HFFc6 (cell line): ENCODE results near the gene FAM53A. TPM values are rescaled to one million over a fixed set of nuclear protein-coding genes. Genes with fewer than 3 reads are reported as not detected.

Source experiments
- DNase-seq: peaks from one replicate; pipeline ENCODE4 v3.0.0-alpha.2; 2018
- H3K27ac Mint-ChIP-seq: 2 replicates; pipeline ENCODE4 v1.8.0; 2020; ENCODE audit warnings: mild to moderate bottlenecking, mixed read lengths
- H3K27me3 Mint-ChIP-seq: 2 replicates; pipeline ENCODE4 v1.8.0; 2021; ENCODE audit warnings: mild to moderate bottlenecking, moderate library complexity, mixed read lengths; ENCODE audit not compliant: insufficient read depth
- H3K36me3 Mint-ChIP-seq: 2 replicates; pipeline ENCODE4 v1.8.0; 2021; ENCODE audit warnings: low read depth, mixed read lengths
- H3K4me1 Mint-ChIP-seq: 2 replicates; pipeline ENCODE4 v1.8.0; 2020; ENCODE audit warnings: low read depth, mixed read lengths
- H3K4me3 Mint-ChIP-seq: 2 replicates; pipeline ENCODE4 v1.8.0; 2020; ENCODE audit warnings: mild to moderate bottlenecking, moderate library complexity, mixed read lengths
- H3K9me3 Mint-ChIP-seq: 2 replicates; pipeline ENCODE4 v1.8.0; 2020; ENCODE audit warnings: mild to moderate bottlenecking, mixed read lengths
- total RNA-seq, 6 experiments: library from RNA; stranded (reverse); fragmentation: NEBNext Ultra II Directional; extraction: Animal tissue kit (Norgen Biotek cat#: 25700); gene quantifications; 2 replicates in 1 of 6; 3 replicates in 5 of 6; pipeline ENCODE4 v1.2.3, GENCODE V29; 2021
- TF ChIP-seq, protein P1 (sequence below): fragments of 200-600 bp; sonication (generic); IDR thresholded peaks from 2 replicates; pipeline ENCODE4 v1.5.0; 2021; ENCODE audit warnings: antibody characterized with exemption, mild to moderate bottlenecking

The FAM53A gene
- total RNA-seq, 6 experiments from 2014 or later = 2.3 to 3.2 (median 2.7) TPM

DNA sequence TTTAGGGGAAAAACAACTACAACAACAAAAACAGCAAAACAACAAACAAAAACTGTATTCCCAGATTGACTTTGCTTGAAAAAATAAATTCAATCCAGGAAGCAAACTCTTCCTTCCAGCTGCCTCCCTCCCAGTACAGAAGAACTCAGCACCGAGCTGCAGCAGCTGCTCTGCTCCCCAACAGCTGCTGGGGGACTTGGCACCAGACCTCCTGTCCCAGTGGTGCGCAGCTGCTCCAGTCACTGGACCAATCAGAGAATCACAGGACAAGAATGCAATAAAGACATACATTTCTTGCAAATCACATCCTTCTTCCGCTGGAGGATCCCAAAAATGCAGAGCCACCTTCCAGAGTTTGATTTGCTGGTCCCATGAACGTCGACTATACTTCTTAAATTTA is 11.8 kb upstream of the FAM53A start:
- Mint-ChIP-seq H3K4me1 (no peaks in the 10 kb centered on the region; the same call in 1 of the 2 replicates), H3K27me3 (no peaks in the 10 kb centered on the region), H3K4me3 (no peak overlapping the region), H3K9me3 (no peaks in the 10 kb centered on the region), H3K27ac (no peak overlapping the region), H3K36me3 (peaks cover 25% of the 10 kb centered on the region)
- no peak for DNase-seq
- TF ChIP-seq, protein P1, sequence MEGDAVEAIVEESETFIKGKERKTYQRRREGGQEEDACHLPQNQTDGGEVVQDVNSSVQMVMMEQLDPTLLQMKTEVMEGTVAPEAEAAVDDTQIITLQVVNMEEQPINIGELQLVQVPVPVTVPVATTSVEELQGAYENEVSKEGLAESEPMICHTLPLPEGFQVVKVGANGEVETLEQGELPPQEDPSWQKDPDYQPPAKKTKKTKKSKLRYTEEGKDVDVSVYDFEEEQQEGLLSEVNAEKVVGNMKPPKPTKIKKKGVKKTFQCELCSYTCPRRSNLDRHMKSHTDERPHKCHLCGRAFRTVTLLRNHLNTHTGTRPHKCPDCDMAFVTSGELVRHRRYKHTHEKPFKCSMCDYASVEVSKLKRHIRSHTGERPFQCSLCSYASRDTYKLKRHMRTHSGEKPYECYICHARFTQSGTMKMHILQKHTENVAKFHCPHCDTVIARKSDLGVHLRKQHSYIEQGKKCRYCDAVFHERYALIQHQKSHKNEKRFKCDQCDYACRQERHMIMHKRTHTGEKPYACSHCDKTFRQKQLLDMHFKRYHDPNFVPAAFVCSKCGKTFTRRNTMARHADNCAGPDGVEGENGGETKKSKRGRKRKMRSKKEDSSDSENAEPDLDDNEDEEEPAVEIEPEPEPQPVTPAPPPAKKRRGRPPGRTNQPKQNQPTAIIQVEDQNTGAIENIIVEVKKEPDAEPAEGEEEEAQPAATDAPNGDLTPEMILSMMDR = no peak

DNA sequence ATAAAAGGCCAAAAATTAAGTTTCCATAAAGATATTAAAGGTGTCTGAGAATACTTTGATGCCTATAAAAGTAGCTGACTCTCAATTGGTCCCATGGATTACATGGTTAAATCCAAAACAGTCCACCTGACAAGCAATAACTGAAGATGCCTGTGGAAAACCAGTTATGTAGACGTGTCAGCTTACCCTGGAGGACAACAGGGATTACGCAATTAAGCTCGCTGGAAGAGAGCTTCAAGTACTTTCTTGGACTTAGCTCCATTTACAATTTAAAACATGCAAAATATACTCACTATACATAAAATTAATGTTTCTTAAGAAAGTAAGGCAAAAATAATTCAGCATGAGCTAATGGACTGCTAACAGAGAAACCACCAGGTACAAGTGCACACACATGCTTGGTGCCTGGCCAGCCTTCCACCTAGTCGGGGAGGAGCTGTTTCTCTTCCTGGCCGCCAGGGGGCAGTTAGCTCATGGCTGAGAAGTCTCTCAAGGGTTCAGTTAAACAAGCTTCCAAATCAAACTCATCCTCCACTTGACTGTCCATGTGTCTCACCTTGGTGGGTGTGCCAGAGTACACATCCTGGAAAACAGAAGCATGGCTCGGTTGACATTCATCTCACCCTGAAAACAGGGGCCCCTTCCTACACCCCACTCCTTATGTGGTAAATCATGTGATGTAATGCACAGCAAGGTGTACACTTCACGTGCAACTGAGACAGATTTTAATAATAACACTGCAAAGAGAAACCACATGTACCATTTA is 9.2 kb upstream of the FAM53A start:
- Mint-ChIP-seq H3K27ac (no peak overlapping the region), H3K9me3 (no peaks in the 10 kb centered on the region), H3K36me3 (peaks cover 32% of the 10 kb centered on the region), H3K4me3 (no peak overlapping the region), H3K4me1 (no peaks in the 10 kb centered on the region; the same call in 1 of the 2 replicates), H3K27me3 (peaks cover 2% of the 10 kb centered on the region; the same call in 1 of the 2 replicates)
- TF ChIP-seq, protein P1 = peak; percentile 98
- peak; percentile 66 for DNase-seq

DNA sequence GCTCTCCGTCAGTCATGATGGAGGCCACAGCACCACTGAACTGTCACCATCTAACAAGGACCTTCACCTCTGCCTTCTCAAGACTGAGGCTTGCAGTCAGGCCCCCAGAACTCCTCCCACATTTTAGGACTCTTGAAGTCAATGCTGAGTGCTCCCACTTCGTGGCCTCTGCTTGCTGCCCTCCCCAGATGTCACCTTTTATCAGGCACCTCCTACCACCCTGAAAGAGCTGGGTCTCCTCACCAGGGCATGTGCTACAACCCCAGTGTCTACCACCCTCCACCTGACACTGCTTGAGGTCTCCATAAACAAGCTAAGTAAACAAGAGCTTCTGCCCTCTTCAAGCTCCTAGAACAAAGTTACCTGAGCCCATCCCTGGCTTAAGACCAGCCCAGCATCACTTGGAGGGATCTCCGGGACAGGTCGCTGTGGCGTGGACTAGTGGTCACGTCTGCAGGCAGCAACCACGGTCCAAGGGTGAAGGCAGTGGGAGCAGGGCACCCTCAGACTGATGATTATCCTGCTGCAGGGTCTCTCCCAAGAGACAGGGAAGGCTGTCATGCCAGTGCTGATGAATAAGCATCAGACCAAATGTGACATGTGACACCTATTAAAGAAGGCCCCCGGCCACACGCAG is 7.7 kb upstream of the FAM53A start:
- no peaks in the 10 kb centered on the region; the same call in 1 of the 2 replicates for H3K4me1 Mint-ChIP-seq
- peaks cover 2% of the 10 kb centered on the region; the same call in 1 of the 2 replicates for H3K27me3 Mint-ChIP-seq
- no peak for DNase-seq
- H3K4me3 Mint-ChIP-seq = no peak overlapping the region
- TF ChIP-seq, protein P1 = no peak
- H3K9me3 Mint-ChIP-seq = no peaks in the 10 kb centered on the region
- H3K36me3 Mint-ChIP-seq = peaks cover 32% of the 10 kb centered on the region
- no peak overlapping the region for H3K27ac Mint-ChIP-seq

DNA sequence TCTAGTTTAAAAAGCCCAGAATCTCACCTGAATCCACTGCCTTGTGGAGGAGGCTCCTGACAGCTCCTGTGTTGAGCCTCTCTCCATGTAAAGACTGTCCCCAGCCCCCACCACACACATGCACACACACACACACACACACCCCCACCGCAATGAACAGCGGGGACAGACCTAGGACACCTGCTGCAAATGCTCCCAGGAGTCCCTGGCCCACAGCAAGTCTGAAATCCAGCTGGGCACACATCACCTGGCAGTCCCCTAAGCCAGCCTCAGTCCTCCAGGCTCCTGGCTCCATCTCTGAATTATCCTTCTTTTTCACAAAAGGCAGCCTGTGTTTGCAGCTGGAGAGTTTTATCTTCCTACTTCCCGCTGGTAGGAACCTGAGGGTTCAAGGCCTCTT is 6.6 kb upstream of the FAM53A start:
- Mint-ChIP-seq H3K4me1 (no peaks in the 10 kb centered on the region; the same call in 1 of the 2 replicates), H3K27me3 (peaks cover 5% of the 10 kb centered on the region), H3K4me3 (no peak overlapping the region), H3K27ac (no peak overlapping the region), H3K9me3 (no peaks in the 10 kb centered on the region), H3K36me3 (peaks cover 26% of the 10 kb centered on the region)
- TF ChIP-seq, protein P1 = no peak
- DNase-seq = no peak

DNA sequence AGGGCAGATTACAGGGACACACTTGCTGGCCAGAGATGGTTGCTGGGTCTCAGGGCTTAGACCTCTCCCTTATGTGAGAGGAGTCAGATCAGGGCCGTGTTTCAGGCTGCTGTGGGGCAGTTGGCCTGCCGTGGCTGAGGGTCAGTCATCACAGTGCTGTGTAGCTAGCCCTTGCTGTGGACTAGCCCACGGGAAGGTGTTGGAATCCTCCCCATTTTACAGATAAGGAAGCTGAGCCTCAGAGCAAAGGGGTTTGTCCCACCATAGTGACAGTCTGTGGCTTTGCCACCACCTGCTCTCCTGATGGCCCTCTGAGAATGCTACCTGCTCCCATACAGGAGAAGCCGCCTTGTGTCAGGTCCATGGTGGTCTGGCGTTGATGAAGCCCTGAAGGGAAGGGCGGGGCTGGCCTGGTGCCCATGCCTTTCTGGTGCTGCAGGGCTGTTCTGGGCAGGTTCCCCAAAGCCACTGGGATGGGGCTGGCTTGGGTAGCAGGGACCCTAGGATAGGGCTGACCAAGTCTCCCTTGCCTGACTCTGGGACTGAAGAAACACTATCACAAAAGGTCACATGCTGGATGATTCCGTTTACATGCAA is 2.4 kb upstream of the FAM53A start:
- no peak for DNase-seq
- no peaks in the 10 kb centered on the region for H3K9me3 Mint-ChIP-seq
- TF ChIP-seq, protein P1 = no peak
- no peak overlapping the region for H3K4me3 Mint-ChIP-seq
- H3K27me3 Mint-ChIP-seq = peaks cover 7% of the 10 kb centered on the region
- H3K4me1 Mint-ChIP-seq = peaks cover 13% of the 10 kb centered on the region
- no peak overlapping the region for H3K27ac Mint-ChIP-seq
- H3K36me3 Mint-ChIP-seq = peaks cover 11% of the 10 kb centered on the region
